ENCODE measurements around the gene OAF. TPM values are rescaled to one million over a fixed set of nuclear protein-coding genes. Genes with fewer than 3 reads are reported as not detected.

The OAF gene
- total and polyA plus RNA-seq, 7 donors: 23.5 to 94.3 (median 44.3) TPM

- H3K36me3 ChIP-seq: no peaks in the 10 kb centered on the region
These were observed 8.6 kb downstream of the OAF start for GRCh38 chr11:120219232-120219937.

GRCh38 chr11:120219938-120220746, 9.3 kb downstream of the OAF start:
- no peak for DNase-seq
- Histone ChIP-seq H3K27ac (peak overlapping the region; percentile 62 to 72 (median 68)), H3K4me1 (peaks cover 0 to 72% (median 38%) of the 10 kb centered on the region in 4 donors), H3K4me3 (no peak overlapping the region), H3K27me3 (no peaks in the 10 kb centered on the region), H3K9me3 (no peaks in the 10 kb centered on the region), H3K36me3 (no peaks in the 10 kb centered on the region)
- TF ChIP-seq POLR2A (IDR thresholded peaks at IDR 0.05) (no peak), EP300 (IDR thresholded peaks at IDR 0.05) (no peak), POLR2AphosphoS5 (IDR thresholded peaks at IDR 0.05) (no peak)
- TF ChIP-seq, protein P1, sequence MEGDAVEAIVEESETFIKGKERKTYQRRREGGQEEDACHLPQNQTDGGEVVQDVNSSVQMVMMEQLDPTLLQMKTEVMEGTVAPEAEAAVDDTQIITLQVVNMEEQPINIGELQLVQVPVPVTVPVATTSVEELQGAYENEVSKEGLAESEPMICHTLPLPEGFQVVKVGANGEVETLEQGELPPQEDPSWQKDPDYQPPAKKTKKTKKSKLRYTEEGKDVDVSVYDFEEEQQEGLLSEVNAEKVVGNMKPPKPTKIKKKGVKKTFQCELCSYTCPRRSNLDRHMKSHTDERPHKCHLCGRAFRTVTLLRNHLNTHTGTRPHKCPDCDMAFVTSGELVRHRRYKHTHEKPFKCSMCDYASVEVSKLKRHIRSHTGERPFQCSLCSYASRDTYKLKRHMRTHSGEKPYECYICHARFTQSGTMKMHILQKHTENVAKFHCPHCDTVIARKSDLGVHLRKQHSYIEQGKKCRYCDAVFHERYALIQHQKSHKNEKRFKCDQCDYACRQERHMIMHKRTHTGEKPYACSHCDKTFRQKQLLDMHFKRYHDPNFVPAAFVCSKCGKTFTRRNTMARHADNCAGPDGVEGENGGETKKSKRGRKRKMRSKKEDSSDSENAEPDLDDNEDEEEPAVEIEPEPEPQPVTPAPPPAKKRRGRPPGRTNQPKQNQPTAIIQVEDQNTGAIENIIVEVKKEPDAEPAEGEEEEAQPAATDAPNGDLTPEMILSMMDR (IDR thresholded peaks at IDR 0.05): no peak
- intact Hi-C loops (cut with DNase I): no loop called here
- WGBS, 2 donors: 62 to 70% methylated on average over 9 of the region's 9 CpGs

More at GRCh38 chr11:120219232-120219937, 8.6 kb downstream of the OAF start:
- Histone ChIP-seq H3K4me1 (peaks cover 0 to 67% (median 38%) of the 10 kb centered on the region in 4 donors), H3K9me3 (no peaks in the 10 kb centered on the region), H3K27me3 (no peaks in the 10 kb centered on the region), H3K27ac (peak overlapping the region; percentile 62 to 72 (median 68)), H3K4me3 (no peak overlapping the region)
- WGBS, 2 donors: 82 to 83% methylated on average over 13 of the region's 13 CpGs
- DNase-seq: peak; percentile 89
- intact Hi-C loops (cut with DNase I): no loop called here
- TF ChIP-seq POLR2AphosphoS5 (IDR thresholded peaks at IDR 0.05) (peak in 1 of 4 donors; percentile 33), POLR2A (IDR thresholded peaks at IDR 0.05) (no peak)

- Histone ChIP-seq H3K4me1 (peaks cover 0 to 73% (median 36%) of the 10 kb centered on the region in 4 donors), H3K27me3 (no peaks in the 10 kb centered on the region), H3K36me3 (no peaks in the 10 kb centered on the region), H3K4me3 (no peak overlapping the region), H3K9me3 (no peaks in the 10 kb centered on the region), H3K27ac (peak overlapping the region; percentile 62 to 72 (median 68))
- intact Hi-C loops (cut with DNase I): no loop called here
- WGBS, 2 donors: 51 to 71% methylated on average over 4 of the region's 4 CpGs
- TF ChIP-seq, protein P1 (IDR thresholded peaks at IDR 0.05): no peak
- TF ChIP-seq POLR2AphosphoS5 (IDR thresholded peaks at IDR 0.05) (no peak), EP300 (IDR thresholded peaks at IDR 0.05) (no peak), POLR2A (IDR thresholded peaks at IDR 0.05) (no peak)
- DNase-seq: no peak
These were observed 9.9 kb downstream of the OAF start for GRCh38 chr11:120220747-120221037.

- DNase-seq: no peak
- no peaks in the 10 kb centered on the region for H3K9me3 ChIP-seq
- intact Hi-C loops (cut with DNase I): no loop called here
- peak overlapping the region in 3 of 4 donors; percentile 3 to 72 (median 62) for H3K27ac ChIP-seq
- no peaks in the 10 kb centered on the region for H3K27me3 ChIP-seq
- H3K4me1 ChIP-seq: peaks cover 0 to 75% (median 35%) of the 10 kb centered on the region in 4 donors
- H3K4me3 ChIP-seq: no peak overlapping the region
- WGBS, 2 donors: 54 to 69% methylated on average over 1 of the region's 1 CpG
- H3K36me3 ChIP-seq: no peaks in the 10 kb centered on the region
- no peak for TF ChIP-seq POLR2AphosphoS5 (IDR thresholded peaks at IDR 0.05)
- TF ChIP-seq, protein P1 (IDR thresholded peaks at IDR 0.05): no peak
- no peak for TF ChIP-seq EP300 (IDR thresholded peaks at IDR 0.05)
- TF ChIP-seq POLR2A (IDR thresholded peaks at IDR 0.05): no peak
These were observed 10.4 kb downstream of the OAF start for GRCh38 chr11:120221115-120221752.

GRCh38 chr11:120222916-120223315, 12.1 kb downstream of the OAF start:
- peak overlapping the region in 2 of 4 donors; percentile 10 to 62 for H3K27ac ChIP-seq
- no peak overlapping the region for H3K4me3 ChIP-seq
- no peaks in the 10 kb centered on the region for H3K9me3 ChIP-seq
- intact Hi-C loops (cut with DNase I): no loop called here
- H3K27me3 ChIP-seq: no peaks in the 10 kb centered on the region
- TF ChIP-seq POLR2A (IDR thresholded peaks at IDR 0.05) (no peak), EP300 (IDR thresholded peaks at IDR 0.05) (no peak), POLR2AphosphoS5 (IDR thresholded peaks at IDR 0.05) (no peak)
- TF ChIP-seq, protein P1 (IDR thresholded peaks at IDR 0.05): no peak
- H3K4me1 ChIP-seq: peaks cover 0 to 60% (median 28%) of the 10 kb centered on the region in 4 donors
- DNase-seq: no peak
- WGBS, 2 donors: 86 to 88% methylated on average over 8 of the region's 8 CpGs
- H3K36me3 ChIP-seq: no peaks in the 10 kb centered on the region

Data from sigmoid colon (tissue), 7 donors.